GM21619 (cell line): ENCODE measurements around the gene PLPPR5.
"Not testable (repeated sequence)": the region's sequence is repeated elsewhere in the genome, so short reads cannot be mapped to it uniquely, and the experiment has no call there.

Source experiments
- ATAC-seq: cut with Tn5 transposase; IDR thresholded peaks from one replicate; pipeline ENCODE4 v1.9.1; 2021; ENCODE audit not compliant: unreplicated experiment

The PLPPR5 gene

GRCh38 chr1:99004861-99005442, at the start of gene PLPPR5:
PLPPR5 (minus strand) TSS chr1:99004861; CDS start chr1:99004671, 190 bp downstream.
- ATAC-seq: no peak

GRCh38 chr1:99051611-99052283, 47.1 kb upstream of the PLPPR5 start:
- ATAC-seq: no peak

- no peak for ATAC-seq
Measured at GRCh38 chr1:99049745-99050144, 45.1 kb upstream of the PLPPR5 start.

- not testable (repeated sequence) for ATAC-seq
Measured at GRCh38 chr1:99036746-99037145, 32.1 kb upstream of the PLPPR5 start.

- ATAC-seq: no peak
Measured at GRCh38 chr1:99018313-99018712, 13.7 kb upstream of the PLPPR5 start.

- ATAC-seq: no peak
Measured at GRCh38 chr1:99017655-99018054, 13.0 kb upstream of the PLPPR5 start.

- no peak for ATAC-seq
Measured at GRCh38 chr1:99010679-99011078, 6.0 kb upstream of the PLPPR5 start.

- no peak for ATAC-seq
Measured at GRCh38 chr1:99007366-99007765, 2.7 kb upstream of the PLPPR5 start.

GRCh38 chr1:99005537-99005942, 879 bp upstream of the PLPPR5 start:
- ATAC-seq: no peak

GRCh38 chr1:99004254-99004860, 304 bp downstream of the PLPPR5 start:
- ATAC-seq: no peak

GRCh38 chr1:99003581-99004253, 944 bp downstream of the PLPPR5 start:
- no peak for ATAC-seq

GRCh38 chr1:98992844-98993243, 11.8 kb downstream of the PLPPR5 start:
- no peak for ATAC-seq

- ATAC-seq: peak; percentile 51
Measured at GRCh38 chr1:98991127-98992012, 13.3 kb downstream of the PLPPR5 start.

GRCh38 chr1:98989556-98989907, 15.1 kb downstream of the PLPPR5 start:
- no peak for ATAC-seq

GRCh38 chr1:98988904-98989555, 15.6 kb downstream of the PLPPR5 start:
- peak; percentile 70 for ATAC-seq

GRCh38 chr1:98985687-98986086, 19.0 kb downstream of the PLPPR5 start:
- ATAC-seq: no peak

- ATAC-seq: no peak
Measured at GRCh38 chr1:98981917-98982513, 22.6 kb downstream of the PLPPR5 start.

GRCh38 chr1:98979463-98979862, 25.2 kb downstream of the PLPPR5 start:
- no peak for ATAC-seq

GRCh38 chr1:98975810-98976209, 28.9 kb downstream of the PLPPR5 start:
- no peak for ATAC-seq

GRCh38 chr1:98975113-98975512, 29.5 kb downstream of the PLPPR5 start:
- no peak for ATAC-seq
